Upper lobe of right lung (tissue), 1 donor: ENCODE data around the gene ABCC1. TPM values are rescaled to one million over a fixed set of nuclear protein-coding genes. Genes with fewer than 3 reads are reported as not detected.
A peak's percentile ranks its signal among the peaks of the same experiment; 100 is the strongest.

ENCODE experiments used
- ATAC-seq: fragments of 200-7000 bp; cut with Tn5 transposase; one replicate; pipeline ENCODE4 v1.9.1; 2020; ENCODE audit warnings: mild to moderate bottlenecking, moderate library complexity
- DNase-seq: peaks from one replicate; pipeline ENCODE4 v3.0.0-alpha.2; 2020
- H3K27ac ChIP-seq: fragments of 200-600 bp; one replicate; pipeline ENCODE4 v1.8.0; 2022
- H3K27me3 ChIP-seq: fragments of 200-600 bp; one replicate; pipeline ENCODE4 v1.8.0; 2022; ENCODE audit warnings: mild to moderate bottlenecking
- H3K36me3 ChIP-seq: fragments of 200-600 bp; one replicate; pipeline ENCODE4 v1.8.0; 2022
- H3K4me1 ChIP-seq: fragments of 200-600 bp; one replicate; pipeline ENCODE4 v1.8.0; 2022
- H3K4me3 ChIP-seq: fragments of 200-600 bp; one replicate; pipeline ENCODE4 v1.8.0; 2022; ENCODE audit warnings: mild to moderate bottlenecking
- H3K9me3 ChIP-seq: fragments of 200-600 bp; one replicate; pipeline ENCODE4 v1.8.0; 2022
- intact Hi-C: fragments of 100-400 bp; cut with DNase I; formaldehyde crosslinking; loops from one replicate; pipeline ENCODE4 v1.11.0; 2022
- long read RNA-seq: library from polyadenylated mRNA; unstranded; transcript quantifications from one replicate; pipeline ENCODE4 v2.0.0, GENCODE V29; 2021
- total RNA-seq: library from RNA; stranded (reverse); fragmentation: NEBNext Ultra II Directional; extraction: Animal tissue kit (Norgen Biotek cat#: 25700); gene quantifications from one replicate; pipeline ENCODE4 v1.2.1, GENCODE V29; 2021
- TF ChIP-seq, protein P1 (sequence below): fragments of 200-600 bp; IDR thresholded peaks from one replicate; pipeline ENCODE4 v1.8.0; 2022; ENCODE audit warnings: antibody characterized with exemption
- donor health status: DM: no; HTN: yes; CAD: no; lungs with severe emphysema.

The ABCC1 gene
- 50.6 TPM for total RNA-seq
- long read RNA-seq, full-length matches to known transcripts = 16 of 82 reads
- long read RNA-seq, partial matches to known transcripts = 36 of 82 reads
- long read RNA-seq, other reads (novel, unspliced or antisense) = 30 of 82 reads

DNA sequence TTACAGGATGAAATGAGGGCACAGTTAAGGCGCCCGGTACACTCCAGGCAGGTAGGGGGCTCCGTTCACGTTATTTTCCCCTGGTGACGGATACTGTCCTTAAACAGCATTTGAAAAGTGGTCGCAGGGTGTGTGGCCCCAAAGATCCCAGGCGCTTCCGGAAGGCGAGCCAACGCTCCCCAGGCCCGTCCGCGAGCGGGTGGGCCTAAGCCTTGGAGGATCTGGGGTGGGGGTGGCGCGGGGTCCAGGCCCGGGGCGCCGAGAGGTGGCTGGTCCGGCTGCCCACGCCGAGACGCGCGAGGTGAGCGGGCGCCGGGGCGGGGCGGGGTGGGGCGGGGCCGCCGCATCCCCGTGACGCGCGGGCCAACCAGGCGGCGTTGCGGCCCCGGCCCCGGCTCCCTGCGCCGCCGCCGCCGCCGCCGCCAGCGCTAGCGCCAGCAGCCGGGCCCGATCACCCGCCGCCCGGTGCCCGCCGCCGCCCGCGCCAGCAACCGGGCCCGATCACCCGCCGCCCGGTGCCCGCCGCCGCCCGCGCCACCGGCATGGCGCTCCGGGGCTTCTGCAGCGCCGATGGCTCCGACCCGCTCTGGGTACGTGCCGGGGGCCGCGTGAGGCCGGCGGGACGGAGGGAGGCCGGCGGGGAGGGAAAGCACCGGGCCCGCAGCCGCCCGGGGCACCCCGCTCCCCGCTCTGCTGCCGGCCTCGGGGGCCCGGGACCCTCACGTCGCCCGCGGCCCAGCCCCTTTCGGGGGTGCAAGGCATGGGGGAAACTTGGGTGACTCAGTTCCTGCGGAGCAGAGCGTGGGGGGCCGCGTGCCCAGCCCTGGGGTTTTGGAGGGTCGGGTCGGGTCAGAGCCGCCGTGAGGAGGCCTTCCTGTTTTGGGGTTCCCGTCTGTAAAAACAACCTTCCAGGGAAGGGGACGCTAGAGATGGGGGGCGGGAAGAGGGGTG, at the start of gene ABCC1:
Gene ABCC1, plus strand, starts transcription at position 407 of the 951 bp plus-strand sequence. Its CDS starts 136 bp downstream, at position 543.
- intact Hi-C loops = no loop called here
- DNase-seq = peak; percentile 78
- Histone ChIP-seq H3K27me3 (no peaks in the 10 kb centered on the region), H3K4me3 (peak within 1 kb of the TSS; percentile 81), H3K9me3 (no peaks in the 10 kb centered on the region), H3K27ac (peak within 1 kb of the TSS; percentile 86), H3K4me1 (peaks cover 17% of the 10 kb centered on the region), H3K36me3 (no peaks in the 10 kb centered on the region)
- TF ChIP-seq, protein P1, sequence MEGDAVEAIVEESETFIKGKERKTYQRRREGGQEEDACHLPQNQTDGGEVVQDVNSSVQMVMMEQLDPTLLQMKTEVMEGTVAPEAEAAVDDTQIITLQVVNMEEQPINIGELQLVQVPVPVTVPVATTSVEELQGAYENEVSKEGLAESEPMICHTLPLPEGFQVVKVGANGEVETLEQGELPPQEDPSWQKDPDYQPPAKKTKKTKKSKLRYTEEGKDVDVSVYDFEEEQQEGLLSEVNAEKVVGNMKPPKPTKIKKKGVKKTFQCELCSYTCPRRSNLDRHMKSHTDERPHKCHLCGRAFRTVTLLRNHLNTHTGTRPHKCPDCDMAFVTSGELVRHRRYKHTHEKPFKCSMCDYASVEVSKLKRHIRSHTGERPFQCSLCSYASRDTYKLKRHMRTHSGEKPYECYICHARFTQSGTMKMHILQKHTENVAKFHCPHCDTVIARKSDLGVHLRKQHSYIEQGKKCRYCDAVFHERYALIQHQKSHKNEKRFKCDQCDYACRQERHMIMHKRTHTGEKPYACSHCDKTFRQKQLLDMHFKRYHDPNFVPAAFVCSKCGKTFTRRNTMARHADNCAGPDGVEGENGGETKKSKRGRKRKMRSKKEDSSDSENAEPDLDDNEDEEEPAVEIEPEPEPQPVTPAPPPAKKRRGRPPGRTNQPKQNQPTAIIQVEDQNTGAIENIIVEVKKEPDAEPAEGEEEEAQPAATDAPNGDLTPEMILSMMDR = no peak
- ATAC-seq = peak; percentile 86

DNA sequence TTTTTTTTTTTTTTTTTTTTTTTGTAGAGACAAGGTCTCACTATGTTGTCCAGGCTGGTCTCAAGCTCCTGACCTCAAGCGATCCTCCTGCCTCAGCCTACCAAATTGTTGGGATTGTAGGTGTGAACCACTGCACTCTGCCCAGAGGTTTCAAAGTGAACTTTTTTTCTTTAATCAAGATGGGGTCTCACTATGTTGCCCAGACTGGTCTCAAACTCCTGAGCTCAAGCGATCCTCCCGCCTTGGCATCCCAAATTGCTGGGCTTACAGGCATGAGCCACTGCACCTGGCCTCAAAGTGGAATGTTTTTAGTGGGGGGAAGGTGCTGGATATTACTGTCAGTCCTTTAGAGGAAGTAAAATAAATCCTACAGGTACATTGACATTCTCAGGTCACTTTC, 49.1 kb upstream of the ABCC1 start:
- no peak for DNase-seq
- H3K4me1 ChIP-seq = no peaks in the 10 kb centered on the region
- TF ChIP-seq, protein P1 = no peak
- no peak overlapping the region for H3K4me3 ChIP-seq
- no peaks in the 10 kb centered on the region for H3K9me3 ChIP-seq
- no peak for ATAC-seq
- H3K36me3 ChIP-seq = no peaks in the 10 kb centered on the region
- intact Hi-C loops = no loop called here
- H3K27ac ChIP-seq = no peak overlapping the region
- H3K27me3 ChIP-seq = no peaks in the 10 kb centered on the region

DNA sequence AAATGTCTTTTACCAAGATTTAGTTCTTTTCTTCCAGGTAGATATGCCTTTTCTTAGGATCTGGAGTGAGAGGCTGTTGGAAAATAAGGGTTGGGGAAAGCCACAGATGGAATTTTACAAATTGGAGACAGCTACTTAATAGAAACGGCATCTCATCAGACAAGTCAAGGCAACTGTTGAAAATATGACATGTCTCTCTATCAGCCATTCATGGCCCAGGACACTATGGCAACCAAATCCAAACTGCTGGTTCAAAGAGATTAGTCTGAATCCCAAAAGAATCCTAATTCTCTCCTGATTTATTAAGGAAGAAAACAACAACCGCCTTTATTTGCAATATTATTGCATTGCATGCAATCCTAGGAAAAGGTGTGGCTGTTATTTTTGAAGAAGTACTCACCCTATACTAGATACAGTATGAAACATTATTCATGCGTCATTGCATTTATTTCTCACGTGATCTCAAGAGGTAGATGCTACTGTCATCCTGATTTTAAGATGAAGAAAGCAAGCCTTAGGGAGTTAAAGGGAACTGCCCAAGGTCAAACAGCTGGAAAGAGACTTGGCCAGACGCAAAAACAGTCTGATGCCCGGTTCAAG, 48.4 kb upstream of the ABCC1 start:
- intact Hi-C loops = no loop called here
- DNase-seq (no peak), ATAC-seq (no peak)
- H3K9me3 ChIP-seq = no peaks in the 10 kb centered on the region
- H3K36me3 ChIP-seq = no peaks in the 10 kb centered on the region
- H3K4me1 ChIP-seq = no peaks in the 10 kb centered on the region
- TF ChIP-seq, protein P1 = no peak
- no peak overlapping the region for H3K4me3 ChIP-seq
- H3K27ac ChIP-seq = no peak overlapping the region
- H3K27me3 ChIP-seq = no peaks in the 10 kb centered on the region

DNA sequence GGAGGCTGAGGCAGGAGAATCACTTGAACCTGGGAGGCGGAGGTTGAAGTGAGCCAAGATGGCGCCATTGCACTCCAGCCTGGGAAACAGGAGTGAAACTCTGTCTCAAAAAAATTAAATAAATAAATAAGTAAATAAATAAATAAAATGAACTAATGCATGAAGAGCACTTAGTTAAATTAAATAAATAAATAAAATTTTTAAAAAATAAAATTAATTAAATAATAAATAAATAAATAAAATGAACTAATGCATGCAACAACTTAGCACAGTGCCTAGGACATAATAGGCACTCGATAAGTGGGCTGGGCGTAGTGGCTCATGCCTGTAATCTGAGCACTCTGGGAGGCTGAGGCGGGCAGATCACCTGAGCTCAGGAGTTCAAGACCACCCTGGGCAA, 45.5 kb upstream of the ABCC1 start:
- no peak for ATAC-seq

DNA sequence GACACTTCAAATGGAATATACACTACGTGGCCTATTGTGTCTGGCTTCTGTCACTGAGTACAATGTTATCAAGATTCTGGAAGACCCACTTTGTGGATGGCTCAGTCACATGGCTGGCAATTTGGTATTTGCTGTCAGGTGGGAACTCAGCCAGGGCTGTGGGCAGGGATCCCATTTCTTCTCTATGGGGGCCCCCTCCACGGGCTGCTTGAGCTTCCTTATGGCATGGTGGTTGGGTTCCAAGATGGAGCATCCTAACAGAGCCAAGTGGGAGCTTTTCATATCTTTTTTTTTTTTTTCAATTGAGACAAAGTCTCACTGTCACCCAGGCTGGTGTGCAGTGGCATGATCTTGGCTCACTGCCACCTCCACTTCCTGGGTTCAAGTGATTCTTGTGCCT, 43.0 kb upstream of the ABCC1 start:
- Histone ChIP-seq H3K9me3 (no peaks in the 10 kb centered on the region), H3K4me3 (no peak overlapping the region), H3K36me3 (no peaks in the 10 kb centered on the region), H3K27me3 (no peaks in the 10 kb centered on the region), H3K4me1 (no peaks in the 10 kb centered on the region), H3K27ac (no peak overlapping the region)
- no peak for ATAC-seq
- intact Hi-C loops = no loop called here
- TF ChIP-seq, protein P1 = no peak
- DNase-seq = no peak

More for the DNA sequence above, 45.5 kb upstream of the ABCC1 start:
- no peak overlapping the region for H3K4me3 ChIP-seq
- H3K36me3 ChIP-seq = no peaks in the 10 kb centered on the region
- DNase-seq = no peak
- no peaks in the 10 kb centered on the region for H3K9me3 ChIP-seq
- H3K4me1 ChIP-seq = no peaks in the 10 kb centered on the region
- intact Hi-C loops = no loop called here
- no peak overlapping the region for H3K27ac ChIP-seq
- no peaks in the 10 kb centered on the region for H3K27me3 ChIP-seq
- TF ChIP-seq, protein P1 = no peak
